NOMO-1 treated with DMSO at 0.1 percent for 48 hours (cell line): ENCODE measurements around the gene GJD2.

Experiments
- DNase-seq: peaks from one replicate; lab custom pipeline; 2025; ENCODE audit not compliant: unreplicated experiment; lab: John Stamatoyannopoulos, UW

The GJD2 gene

GRCh38 chr15:34726406-34727100 lies 28.2 kb downstream of the GJD2 start:
- DNase-seq: no peak

- no peak for DNase-seq
Measured at GRCh38 chr15:34725556-34725955, 29.2 kb downstream of the GJD2 start.

- DNase-seq: no peak
Measured at GRCh38 chr15:34724481-34724880, 30.3 kb downstream of the GJD2 start.

- DNase-seq: no peak
Measured at GRCh38 chr15:34722439-34722836, 32.4 kb downstream of the GJD2 start.

- DNase-seq: no peak
Measured at GRCh38 chr15:34721802-34722438, 32.9 kb downstream of the GJD2 start.

- DNase-seq: no peak
Measured at GRCh38 chr15:34721157-34721801, 33.5 kb downstream of the GJD2 start.

GRCh38 chr15:34719695-34720094 lies 35.1 kb downstream of the GJD2 start:
- DNase-seq: no peak

- DNase-seq: no peak
Measured at GRCh38 chr15:34718681-34719665, 35.8 kb downstream of the GJD2 start.

GRCh38 chr15:34717729-34718128 lies 37.1 kb downstream of the GJD2 start:
- peak; percentile 67 for DNase-seq

GRCh38 chr15:34716111-34716510 lies 38.7 kb downstream of the GJD2 start:
- no peak for DNase-seq

- DNase-seq: no peak
Measured at GRCh38 chr15:34714476-34715121, 40.2 kb downstream of the GJD2 start.

GRCh38 chr15:34713635-34714034 lies 41.2 kb downstream of the GJD2 start:
- no peak for DNase-seq

GRCh38 chr15:34709866-34710265 lies 44.9 kb downstream of the GJD2 start:
- DNase-seq: no peak

GRCh38 chr15:34708422-34708821 lies 46.4 kb downstream of the GJD2 start:
- peak; percentile 50 for DNase-seq

- DNase-seq: no peak
Measured at GRCh38 chr15:34701536-34701935, 53.3 kb downstream of the GJD2 start.
